ENCODE results near the gene NRDC. TPM values are rescaled to one million over a fixed set of nuclear protein-coding genes. Genes with fewer than 3 reads are reported as not detected.

Gene NRDC
- total and polyA plus RNA-seq, 2 experiments from 2014 or later = 129 to 217 TPM

DNA sequence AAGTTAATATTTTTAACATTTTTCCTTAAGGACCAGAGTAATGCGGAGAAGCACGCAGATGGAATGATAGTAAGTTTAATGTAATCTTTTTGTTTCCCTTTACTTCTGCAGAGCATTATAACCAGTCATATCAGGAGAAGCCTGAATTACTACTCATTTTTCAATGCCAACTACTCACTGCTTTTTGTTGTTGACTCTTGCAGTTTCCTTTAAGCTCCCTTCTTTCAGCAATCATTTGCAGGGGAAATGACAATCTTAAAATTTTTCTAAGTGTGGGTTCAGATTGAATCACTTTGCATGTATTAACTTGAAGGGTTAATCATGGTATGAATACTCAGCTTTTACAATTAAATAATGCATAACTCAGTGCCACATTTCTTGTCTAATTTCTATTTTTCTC is 122.2 kb downstream of the NRDC start:
- Mint-ChIP-seq H3K27ac (no peak overlapping the region), H3K4me3 (no peak overlapping the region), H3K4me1 (peaks cover 2% of the 10 kb centered on the region; the same call in 2 of the 3 replicates), H3K9me3 (no peaks in the 10 kb centered on the region), H3K36me3 (ENCODE audit: low read depth) (peaks cover 7% of the 10 kb centered on the region; the same call in 2 of the 3 replicates), H3K27me3 (ENCODE audit: insufficient read depth, low read depth, poor library complexity) (no peaks in the 10 kb centered on the region)
- H3K79me2 ChIP-seq (replicated peaks; ENCODE audit: insufficient read depth) = no peaks in the 10 kb centered on the region
- H3K9me2 ChIP-seq (ENCODE audit: insufficient read depth) = no peaks in the 10 kb centered on the region
- H3K4me2 ChIP-seq = no peak overlapping the region
- H3K36me3 ChIP-seq (ENCODE audit: insufficient read depth) = no peaks in the 10 kb centered on the region; the same call in 1 of the 2 replicates
- no peaks in the 10 kb centered on the region for H3K4me1 ChIP-seq (ENCODE audit: insufficient read depth)
- H4K20me1 ChIP-seq (replicated peaks; ENCODE audit: insufficient read depth) = 0 out of 2 replicates have a peak, but pooled peaks cover 6% of the 10 kb centered on the region
- ATAC-seq (no peak), DNase-seq (ENCODE audit: low spot score) (no peak)
- TF ChIP-seq JUNB (IDR thresholded peaks at IDR 0.05; ENCODE audit: unreplicated experiment) = no peak
- TF ChIP-seq, protein P1, sequence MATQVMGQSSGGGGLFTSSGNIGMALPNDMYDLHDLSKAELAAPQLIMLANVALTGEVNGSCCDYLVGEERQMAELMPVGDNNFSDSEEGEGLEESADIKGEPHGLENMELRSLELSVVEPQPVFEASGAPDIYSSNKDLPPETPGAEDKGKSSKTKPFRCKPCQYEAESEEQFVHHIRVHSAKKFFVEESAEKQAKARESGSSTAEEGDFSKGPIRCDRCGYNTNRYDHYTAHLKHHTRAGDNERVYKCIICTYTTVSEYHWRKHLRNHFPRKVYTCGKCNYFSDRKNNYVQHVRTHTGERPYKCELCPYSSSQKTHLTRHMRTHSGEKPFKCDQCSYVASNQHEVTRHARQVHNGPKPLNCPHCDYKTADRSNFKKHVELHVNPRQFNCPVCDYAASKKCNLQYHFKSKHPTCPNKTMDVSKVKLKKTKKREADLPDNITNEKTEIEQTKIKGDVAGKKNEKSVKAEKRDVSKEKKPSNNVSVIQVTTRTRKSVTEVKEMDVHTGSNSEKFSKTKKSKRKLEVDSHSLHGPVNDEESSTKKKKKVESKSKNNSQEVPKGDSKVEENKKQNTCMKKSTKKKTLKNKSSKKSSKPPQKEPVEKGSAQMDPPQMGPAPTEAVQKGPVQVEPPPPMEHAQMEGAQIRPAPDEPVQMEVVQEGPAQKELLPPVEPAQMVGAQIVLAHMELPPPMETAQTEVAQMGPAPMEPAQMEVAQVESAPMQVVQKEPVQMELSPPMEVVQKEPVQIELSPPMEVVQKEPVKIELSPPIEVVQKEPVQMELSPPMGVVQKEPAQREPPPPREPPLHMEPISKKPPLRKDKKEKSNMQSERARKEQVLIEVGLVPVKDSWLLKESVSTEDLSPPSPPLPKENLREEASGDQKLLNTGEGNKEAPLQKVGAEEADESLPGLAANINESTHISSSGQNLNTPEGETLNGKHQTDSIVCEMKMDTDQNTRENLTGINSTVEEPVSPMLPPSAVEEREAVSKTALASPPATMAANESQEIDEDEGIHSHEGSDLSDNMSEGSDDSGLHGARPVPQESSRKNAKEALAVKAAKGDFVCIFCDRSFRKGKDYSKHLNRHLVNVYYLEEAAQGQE (IDR thresholded peaks at IDR 0.05; ENCODE audit: unreplicated experiment) = no peak
- TF ChIP-seq POLR2AphosphoS5 (IDR thresholded peaks at IDR 0.05; ENCODE audit: low read depth) = no peak
- no peak for TF ChIP-seq EZH2 (IDR thresholded peaks at IDR 0.05; ENCODE audit: low read depth, unreplicated experiment)
- TF ChIP-seq, protein P2, sequence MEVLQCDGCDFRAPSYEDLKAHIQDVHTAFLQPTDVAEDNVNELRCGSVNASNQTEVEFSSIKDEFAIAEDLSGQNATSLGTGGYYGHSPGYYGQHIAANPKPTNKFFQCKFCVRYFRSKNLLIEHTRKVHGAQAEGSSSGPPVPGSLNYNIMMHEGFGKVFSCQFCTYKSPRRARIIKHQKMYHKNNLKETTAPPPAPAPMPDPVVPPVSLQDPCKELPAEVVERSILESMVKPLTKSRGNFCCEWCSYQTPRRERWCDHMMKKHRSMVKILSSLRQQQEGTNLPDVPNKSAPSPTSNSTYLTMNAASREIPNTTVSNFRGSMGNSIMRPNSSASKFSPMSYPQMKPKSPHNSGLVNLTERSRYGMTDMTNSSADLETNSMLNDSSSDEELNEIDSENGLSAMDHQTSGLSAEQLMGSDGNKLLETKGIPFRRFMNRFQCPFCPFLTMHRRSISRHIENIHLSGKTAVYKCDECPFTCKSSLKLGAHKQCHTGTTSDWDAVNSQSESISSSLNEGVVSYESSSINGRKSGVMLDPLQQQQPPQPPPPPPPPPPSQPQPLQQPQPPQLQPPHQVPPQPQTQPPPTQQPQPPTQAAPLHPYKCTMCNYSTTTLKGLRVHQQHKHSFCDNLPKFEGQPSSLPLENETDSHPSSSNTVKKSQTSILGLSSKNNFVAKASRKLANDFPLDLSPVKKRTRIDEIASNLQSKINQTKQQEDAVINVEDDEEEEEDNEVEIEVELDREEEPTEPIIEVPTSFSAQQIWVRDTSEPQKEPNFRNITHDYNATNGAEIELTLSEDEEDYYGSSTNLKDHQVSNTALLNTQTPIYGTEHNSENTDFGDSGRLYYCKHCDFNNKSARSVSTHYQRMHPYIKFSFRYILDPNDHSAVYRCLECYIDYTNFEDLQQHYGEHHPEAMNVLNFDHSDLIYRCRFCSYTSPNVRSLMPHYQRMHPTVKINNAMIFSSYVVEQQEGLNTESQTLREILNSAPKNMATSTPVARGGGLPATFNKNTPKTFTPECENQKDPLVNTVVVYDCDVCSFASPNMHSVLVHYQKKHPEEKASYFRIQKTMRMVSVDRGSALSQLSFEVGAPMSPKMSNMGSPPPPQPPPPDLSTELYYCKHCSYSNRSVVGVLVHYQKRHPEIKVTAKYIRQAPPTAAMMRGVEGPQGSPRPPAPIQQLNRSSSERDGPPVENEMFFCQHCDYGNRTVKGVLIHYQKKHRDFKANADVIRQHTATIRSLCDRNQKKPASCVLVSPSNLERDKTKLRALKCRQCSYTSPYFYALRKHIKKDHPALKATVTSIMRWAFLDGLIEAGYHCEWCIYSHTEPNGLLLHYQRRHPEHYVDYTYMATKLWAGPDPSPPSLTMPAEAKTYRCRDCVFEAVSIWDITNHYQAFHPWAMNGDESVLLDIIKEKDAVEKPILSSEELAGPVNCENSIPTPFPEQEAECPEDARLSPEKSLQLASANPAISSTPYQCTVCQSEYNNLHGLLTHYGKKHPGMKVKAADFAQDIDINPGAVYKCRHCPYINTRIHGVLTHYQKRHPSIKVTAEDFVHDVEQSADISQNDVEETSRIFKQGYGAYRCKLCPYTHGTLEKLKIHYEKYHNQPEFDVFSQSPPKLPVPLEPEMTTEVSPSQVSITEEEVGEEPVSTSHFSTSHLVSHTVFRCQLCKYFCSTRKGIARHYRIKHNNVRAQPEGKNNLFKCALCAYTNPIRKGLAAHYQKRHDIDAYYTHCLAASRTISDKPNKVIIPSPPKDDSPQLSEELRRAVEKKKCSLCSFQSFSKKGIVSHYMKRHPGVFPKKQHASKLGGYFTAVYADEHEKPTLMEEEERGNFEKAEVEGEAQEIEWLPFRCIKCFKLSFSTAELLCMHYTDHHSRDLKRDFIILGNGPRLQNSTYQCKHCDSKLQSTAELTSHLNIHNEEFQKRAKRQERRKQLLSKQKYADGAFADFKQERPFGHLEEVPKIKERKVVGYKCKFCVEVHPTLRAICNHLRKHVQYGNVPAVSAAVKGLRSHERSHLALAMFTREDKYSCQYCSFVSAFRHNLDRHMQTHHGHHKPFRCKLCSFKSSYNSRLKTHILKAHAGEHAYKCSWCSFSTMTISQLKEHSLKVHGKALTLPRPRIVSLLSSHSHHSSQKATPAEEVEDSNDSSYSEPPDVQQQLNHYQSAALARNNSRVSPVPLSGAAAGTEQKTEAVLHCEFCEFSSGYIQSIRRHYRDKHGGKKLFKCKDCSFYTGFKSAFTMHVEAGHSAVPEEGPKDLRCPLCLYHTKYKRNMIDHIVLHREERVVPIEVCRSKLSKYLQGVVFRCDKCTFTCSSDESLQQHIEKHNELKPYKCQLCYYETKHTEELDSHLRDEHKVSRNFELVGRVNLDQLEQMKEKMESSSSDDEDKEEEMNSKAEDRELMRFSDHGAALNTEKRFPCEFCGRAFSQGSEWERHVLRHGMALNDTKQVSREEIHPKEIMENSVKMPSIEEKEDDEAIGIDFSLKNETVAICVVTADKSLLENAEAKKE (CRISPR knock-in tag; IDR thresholded peaks at IDR 0.05) = no peak
- TF ChIP-seq EZH2phosphoT487 (IDR thresholded peaks at IDR 0.05; ENCODE audit: unreplicated experiment) = no peak
- TF ChIP-seq ZNF114 (CRISPR knock-in tag; IDR thresholded peaks at IDR 0.05) = no peak
- no peak for TF ChIP-seq NANOG (IDR thresholded peaks at IDR 0.05; ENCODE audit: borderline replicate concordance)
- TF ChIP-seq, protein P3, sequence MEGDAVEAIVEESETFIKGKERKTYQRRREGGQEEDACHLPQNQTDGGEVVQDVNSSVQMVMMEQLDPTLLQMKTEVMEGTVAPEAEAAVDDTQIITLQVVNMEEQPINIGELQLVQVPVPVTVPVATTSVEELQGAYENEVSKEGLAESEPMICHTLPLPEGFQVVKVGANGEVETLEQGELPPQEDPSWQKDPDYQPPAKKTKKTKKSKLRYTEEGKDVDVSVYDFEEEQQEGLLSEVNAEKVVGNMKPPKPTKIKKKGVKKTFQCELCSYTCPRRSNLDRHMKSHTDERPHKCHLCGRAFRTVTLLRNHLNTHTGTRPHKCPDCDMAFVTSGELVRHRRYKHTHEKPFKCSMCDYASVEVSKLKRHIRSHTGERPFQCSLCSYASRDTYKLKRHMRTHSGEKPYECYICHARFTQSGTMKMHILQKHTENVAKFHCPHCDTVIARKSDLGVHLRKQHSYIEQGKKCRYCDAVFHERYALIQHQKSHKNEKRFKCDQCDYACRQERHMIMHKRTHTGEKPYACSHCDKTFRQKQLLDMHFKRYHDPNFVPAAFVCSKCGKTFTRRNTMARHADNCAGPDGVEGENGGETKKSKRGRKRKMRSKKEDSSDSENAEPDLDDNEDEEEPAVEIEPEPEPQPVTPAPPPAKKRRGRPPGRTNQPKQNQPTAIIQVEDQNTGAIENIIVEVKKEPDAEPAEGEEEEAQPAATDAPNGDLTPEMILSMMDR (conservative IDR thresholded peaks at IDR 0.05; ENCODE audit: low read depth in 2 of 2) = no peak
- TF ChIP-seq, protein P4, sequence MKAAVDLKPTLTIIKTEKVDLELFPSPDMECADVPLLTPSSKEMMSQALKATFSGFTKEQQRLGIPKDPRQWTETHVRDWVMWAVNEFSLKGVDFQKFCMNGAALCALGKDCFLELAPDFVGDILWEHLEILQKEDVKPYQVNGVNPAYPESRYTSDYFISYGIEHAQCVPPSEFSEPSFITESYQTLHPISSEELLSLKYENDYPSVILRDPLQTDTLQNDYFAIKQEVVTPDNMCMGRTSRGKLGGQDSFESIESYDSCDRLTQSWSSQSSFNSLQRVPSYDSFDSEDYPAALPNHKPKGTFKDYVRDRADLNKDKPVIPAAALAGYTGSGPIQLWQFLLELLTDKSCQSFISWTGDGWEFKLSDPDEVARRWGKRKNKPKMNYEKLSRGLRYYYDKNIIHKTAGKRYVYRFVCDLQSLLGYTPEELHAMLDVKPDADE (IDR thresholded peaks at IDR 0.05) = no peak
- no peak for TF ChIP-seq CREB1 (CRISPR knock-in tag; IDR thresholded peaks at IDR 0.05; ENCODE audit: low read depth)
- no peak for TF ChIP-seq ZNF331 (CRISPR knock-in tag; IDR thresholded peaks at IDR 0.05; ENCODE audit: low read depth)
- no peak for TF ChIP-seq STAT1 (IDR thresholded peaks at IDR 0.05; ENCODE audit: unreplicated experiment)
- H3F3A ChIP-seq (replicated peaks; ENCODE audit: low read depth) = no peaks in the 10 kb centered on the region
- no peak overlapping the region for H3K27ac ChIP-seq (ENCODE audit: low read depth)
- no peak overlapping the region for H2AFZ ChIP-seq
- H3K27me3 ChIP-seq (ENCODE audit: insufficient read depth) = no peaks in the 10 kb centered on the region
- H3K4me3 ChIP-seq = no peak overlapping the region

Measured in GM23338 (cell line).